Non-pigmented ciliary epithelial cell (primary cell): ENCODE data around the gene PCOLCE2.
A peak's percentile ranks its signal among the peaks of the same experiment; 100 is the strongest.

Experiments
- DNase-seq: peaks from one replicate; pipeline ENCODE4 v3.0.0-alpha.2; 2010; ENCODE audit warnings: low read depth

PCOLCE2 gene

DNA sequence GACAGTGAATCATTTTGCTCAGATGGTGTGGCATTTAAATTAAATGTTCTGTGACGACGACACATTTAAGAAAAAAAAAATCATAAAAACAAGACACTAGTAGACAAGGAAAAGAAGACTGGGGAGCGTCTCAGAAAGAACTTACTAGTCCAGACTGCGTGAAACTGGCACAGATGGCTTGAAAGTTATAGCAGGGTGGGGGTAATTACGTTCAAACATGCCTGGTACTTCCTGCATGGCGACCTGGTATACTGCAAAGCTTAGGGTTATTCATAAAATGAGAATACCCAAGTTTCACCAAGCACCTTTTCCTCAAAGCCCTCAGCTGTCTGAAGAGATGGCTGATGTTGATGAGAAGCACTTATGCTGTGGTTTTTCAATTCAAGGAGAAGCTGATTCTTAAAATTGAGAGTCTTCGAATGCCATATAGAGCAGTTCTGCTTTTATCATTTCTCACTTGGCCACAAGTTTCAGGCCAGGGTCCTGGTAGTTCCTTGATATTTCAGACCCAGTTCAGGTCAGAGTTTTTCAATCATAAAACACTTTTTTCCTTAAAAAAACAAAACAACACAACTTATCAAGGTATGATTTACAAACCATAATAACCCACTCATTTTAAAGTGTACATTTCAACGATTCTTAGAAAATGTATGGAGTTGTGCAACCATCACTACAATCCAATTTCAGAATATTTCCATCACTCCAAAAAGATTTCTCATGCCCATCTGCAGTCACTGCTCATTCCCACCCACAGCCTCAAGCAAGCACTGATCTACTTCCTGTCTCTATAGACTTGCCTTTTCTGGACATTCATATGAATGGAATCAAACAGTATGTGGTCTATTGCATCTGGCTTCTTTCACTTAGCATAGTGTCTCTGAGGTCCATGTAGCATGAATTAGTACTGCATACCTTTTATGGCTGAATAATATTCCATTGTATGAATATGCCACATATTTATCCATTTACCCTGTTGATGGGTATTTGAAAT, 24.7 kb downstream of the PCOLCE2 start:
- DNase-seq: no peak

DNA sequence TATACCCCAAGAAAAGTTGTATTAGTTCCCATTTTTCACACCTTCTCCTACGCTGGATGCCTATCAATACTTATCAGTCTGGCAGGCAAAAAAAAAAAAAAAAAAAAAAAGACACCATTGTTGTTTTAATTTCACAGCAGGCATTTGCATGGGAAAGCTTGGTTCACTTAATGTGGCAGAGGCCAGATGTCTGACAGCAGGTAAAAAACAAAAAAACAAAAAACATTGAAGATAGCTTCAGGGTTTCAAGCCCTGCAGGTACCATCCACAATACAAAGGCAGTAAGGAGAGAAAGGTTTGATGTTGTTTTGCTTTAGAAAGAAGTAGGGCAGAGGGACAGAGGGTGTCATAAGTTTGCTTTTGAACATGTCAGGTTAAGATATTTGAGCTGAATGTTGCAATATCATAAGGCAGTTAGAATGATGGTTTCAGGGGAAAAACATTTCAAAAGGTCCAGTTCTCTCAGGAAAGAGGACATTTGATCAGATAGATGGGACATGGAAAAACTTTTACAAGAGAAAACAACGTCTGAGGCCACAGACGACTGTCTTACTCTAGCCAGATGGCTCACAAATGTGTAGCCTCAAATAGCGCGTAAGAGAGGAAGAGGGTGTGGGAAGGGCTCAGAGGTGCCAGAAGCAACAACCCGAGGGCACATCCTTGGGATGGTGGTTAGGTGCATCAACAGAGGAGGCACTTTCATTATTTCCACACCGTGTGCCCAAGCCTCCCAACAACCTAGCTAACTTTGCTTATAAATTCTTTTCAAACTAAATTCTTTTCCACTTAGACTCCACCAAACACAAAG, 25.7 kb downstream of the PCOLCE2 start:
- no peak for DNase-seq

DNA sequence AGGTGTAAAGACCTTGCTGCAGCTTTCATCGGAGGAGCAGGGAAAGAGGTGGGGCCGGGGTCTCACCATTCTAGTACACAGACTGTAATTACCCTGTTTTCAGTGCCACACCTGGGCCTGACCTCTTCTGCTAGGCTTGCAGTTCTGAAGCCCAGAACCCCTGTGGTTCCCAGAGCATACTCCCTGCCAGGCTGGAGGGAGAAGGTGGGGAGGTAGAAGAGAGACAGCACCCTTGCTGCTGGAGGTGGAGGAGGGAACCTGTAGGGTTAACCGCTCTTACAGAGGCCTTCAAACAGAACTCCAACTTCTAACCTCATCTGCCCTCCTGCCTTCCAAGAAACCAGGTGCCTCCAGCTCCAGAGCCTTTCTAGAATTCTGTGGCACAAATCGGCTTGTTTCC, 27.0 kb downstream of the PCOLCE2 start:
- no peak for DNase-seq

DNA sequence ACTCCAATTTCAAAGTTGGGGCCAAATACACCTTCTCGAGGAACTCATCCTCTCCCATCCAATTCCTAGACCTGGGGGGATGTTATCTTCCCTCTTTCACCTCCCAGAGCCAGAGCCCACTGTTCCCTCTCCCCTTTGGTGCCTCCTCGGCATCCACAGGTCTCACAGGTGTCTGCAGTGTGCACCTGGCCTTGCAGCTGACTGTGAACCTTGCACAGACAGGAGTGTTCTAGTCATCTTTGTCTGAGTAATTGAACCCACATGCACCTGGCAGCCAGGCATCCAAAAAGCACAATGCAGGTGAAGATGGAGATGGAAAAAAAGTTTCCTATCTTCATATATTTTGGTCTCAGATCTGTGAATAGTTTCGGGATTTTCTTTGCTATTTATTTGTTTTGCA, 30.8 kb downstream of the PCOLCE2 start:
- DNase-seq: no peak

DNA sequence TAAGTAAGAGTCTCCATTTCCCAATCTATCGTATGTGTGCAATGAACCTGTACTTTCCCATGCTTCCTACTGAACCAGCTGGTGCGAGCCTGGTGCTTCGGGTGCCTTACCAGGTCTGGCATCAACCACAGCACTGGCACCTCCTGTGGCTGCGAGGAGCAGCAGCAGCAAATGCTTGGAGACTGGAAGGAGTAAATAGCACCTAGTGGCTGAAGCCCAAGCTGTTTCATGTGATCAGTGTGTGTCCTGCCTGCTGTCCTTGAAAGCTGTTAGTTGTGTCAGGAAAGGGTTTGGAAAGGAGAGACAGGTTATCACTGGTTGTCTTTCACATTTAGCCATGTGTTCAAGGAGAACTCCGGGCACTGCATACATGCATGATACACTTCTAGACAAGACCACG, 31.8 kb downstream of the PCOLCE2 start:
- no peak for DNase-seq

DNA sequence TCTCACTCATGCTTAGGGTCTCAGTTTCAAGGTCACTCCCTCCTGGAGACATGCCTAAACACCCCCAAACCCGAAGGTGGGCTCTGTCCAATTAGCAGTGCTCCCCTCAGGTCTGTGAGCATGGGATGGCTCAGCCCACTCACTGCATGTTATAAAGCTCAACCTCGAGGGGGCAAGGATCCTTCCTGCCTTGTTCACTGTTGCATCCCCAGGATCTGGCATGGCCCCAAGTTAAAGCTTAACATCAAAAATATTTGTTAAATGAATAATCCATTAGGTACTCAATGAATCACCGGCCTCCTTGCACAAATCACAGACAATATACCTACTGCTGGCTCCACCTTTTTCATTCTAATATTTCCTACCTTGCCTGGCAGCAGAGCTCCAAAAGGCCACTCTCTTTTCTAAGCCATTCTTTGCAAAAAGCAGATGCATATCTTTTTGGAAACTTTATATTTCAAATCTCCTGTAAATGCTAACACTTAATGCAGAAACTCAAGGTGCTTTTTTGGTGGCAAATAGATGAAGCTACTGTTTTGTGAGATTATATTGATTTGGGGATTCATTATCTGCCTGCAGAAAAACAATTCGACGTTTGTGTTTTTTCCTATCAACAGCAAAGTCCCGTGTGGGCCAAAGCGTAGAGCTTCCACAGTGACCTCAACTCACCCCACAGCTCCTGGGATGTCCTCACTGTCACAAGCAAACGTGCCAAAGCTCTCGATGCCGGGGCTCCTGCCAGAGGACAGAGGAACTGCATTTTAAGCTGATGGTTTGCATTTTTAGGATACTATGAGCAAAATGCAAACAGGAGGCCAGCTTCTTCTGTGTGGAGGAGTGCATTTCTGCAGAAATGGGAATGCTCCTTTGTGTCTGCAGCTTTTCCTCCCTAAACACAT, 35.4 kb downstream of the PCOLCE2 start:
- DNase-seq: peak; percentile 44

DNA sequence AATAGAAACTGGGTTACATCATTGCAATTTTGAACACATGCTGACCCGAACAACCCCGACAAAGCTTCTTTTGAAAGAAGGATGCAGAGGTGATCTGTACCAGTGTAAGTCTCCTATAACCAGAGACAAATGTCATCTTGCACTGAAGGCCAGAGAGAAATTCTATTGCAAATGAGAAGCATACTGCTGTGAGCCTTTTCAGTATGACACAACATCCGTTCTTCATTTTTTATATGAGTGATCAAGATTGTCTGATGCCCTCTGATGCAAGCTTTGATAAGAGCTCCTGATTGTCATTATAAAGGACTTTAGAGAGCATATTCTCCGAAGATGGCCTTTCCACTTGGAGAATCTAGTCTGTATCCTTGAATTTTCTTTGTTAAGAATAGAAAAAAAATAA, 36.9 kb downstream of the PCOLCE2 start:
- DNase-seq: no peak

DNA sequence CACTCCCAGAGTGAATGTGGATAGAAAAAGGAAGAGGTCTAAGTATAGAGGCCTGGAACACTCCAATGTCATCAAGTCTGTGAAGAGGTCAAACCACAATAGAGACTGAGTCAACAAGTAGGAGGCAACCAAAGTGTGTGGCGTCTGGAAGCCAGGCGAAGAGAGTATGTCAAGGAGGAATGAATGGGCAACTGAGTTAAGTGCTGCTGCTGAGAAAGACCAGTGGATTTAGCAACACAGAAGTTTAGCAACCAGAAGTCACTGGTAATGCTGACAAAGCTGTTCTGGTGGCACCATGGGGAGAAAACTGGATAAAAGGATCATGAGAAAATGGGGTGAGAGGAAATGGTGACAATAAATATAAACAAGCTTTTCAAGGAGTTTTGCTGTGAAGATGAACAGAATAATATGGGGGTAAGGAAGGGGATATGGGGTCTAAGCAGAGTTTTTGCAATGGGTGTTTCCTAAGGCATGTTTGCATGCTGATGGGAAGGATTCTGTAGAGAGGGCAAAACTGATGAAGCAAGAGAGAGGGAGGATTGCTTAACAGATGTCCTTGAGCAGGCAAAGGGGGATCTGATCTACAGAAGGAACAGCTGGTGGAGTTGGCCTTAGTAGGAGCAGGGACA, 38.4 kb downstream of the PCOLCE2 start:
- peak; percentile 89 for DNase-seq

DNA sequence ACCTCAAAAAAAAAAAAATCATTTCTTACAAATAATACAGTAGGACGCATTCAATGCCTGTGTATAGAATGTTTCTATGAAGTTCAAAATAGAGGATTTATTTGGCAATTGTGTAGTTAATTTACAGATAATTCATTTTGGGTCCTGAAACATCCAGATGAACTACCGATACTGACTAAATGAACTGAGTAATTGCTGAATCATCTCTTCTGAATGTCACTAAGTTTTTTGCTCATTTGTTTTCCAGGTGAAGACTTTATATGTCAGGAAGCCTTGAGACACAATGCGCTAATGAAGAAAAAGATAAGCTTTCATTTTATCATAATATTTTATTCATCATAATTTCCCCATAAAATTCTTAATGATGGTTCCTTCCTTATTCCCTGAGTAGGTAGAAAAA, 39.7 kb downstream of the PCOLCE2 start:
- no peak for DNase-seq

DNA sequence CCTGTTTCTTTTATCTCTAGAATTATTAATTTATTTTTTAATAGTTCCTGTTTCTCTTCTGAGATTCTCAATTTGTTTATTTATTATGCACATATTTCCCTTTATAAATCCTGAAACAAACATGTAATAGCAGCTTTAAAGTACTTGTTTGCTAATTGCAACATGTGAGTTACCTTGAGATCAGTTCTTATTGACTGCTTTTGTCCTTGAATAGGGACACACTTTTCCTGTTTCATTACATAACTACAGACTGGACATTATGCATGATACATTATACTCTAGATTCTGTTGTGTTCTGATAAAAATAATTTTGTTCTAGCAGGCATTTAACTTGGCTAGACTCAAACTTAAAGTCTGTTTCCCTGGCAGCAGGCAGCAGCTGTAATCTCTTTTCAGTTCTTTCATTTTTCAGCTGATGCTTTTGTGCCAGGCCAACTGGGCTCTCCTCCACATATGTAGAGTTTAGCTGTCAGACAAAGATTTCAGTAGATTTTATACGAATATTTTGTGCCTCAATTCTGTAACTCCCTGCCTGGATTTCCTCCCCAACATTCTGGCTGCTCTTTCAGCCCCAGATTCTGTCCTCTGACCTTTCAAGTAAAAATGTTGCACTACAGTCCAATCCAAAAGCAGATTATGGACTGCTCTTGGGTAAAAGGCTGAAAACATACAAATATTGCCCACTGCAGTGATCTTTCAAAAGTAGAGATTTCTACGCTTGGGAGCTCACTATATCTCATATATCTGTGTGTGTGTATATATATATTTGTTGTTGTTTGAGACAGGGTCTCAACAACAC, 41.9 kb downstream of the PCOLCE2 start:
- DNase-seq: no peak

GRCh38 chr3:142844339-142844977, 44.4 kb downstream of the PCOLCE2 start:
- DNase-seq: peak; percentile 30

GRCh38 chr3:142839831-142840230, 49.1 kb downstream of the PCOLCE2 start:
- DNase-seq: no peak

GRCh38 chr3:142837526-142837925, 51.4 kb downstream of the PCOLCE2 start:
- DNase-seq: no peak

DNA sequence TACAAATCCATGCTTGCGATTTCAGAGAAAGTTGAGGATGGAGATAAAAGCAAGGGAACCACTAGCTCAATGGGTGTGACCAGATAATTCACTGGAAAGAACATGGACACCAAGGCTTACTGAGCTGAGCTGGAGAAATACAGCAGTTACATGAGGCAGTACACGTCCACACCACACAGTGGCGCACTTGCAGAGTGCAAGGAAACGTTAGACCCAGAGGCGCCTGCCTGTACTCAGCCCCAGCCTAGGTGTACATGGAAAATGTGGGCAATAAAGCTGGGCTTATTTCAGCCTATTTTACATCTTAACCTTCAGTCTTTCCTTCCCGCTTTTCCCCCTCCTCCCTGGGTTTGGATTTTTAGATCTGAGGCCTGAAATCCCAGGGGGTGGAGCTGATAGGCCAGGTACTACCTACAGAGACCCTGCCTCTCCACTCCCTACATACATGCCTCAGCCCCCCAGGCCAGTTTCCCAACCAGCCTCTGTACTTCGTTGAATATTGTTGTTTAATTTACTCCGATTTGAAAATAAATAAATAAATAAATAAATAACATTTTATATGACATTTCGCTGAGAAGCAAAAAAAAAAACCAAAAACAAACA, 60.1 kb downstream of the PCOLCE2 start:
- peak; percentile 41 for DNase-seq

DNA sequence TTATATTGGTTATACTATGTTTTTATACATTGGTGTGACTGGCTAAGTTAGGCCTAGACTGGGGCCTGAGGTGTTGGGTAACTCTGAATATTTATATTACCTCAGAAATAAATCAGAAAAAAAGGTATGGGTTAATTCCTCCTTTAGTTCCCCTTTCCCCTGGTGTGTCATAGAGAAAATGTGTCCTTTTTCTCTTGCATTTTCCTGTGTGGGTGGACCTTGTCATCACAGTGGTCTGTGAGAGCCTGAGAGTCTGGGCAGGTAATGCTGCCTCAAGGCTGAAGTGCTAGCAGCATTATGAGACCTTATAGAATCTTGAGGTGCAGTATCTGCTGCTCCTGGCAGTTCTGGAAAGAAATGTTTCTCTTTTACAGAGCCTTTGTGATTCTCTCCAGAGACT, 69.7 kb downstream of the PCOLCE2 start:
- no peak for DNase-seq

DNA sequence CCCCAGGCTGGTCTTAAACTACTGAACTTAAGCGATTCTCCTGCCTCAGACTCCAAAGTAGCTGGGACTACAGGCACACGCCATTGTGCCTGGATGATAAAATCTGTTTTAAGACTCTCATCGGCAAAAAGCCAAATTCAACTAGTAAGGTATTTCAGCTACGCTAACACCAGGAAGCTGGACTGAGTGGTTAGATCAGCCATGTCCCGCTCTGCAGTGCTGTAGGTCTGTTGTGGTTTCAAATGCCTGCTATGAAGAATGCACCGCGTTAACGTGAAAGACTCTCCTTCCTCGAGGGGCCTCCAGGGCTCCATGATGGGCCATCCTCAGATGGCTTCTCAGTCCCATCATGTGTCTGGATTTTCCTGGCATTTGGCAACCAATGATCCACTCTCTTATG, 70.2 kb downstream of the PCOLCE2 start:
- DNase-seq: peak; percentile 28

GRCh38 chr3:142817897-142818296, 71.0 kb downstream of the PCOLCE2 start:
- no peak for DNase-seq

DNA sequence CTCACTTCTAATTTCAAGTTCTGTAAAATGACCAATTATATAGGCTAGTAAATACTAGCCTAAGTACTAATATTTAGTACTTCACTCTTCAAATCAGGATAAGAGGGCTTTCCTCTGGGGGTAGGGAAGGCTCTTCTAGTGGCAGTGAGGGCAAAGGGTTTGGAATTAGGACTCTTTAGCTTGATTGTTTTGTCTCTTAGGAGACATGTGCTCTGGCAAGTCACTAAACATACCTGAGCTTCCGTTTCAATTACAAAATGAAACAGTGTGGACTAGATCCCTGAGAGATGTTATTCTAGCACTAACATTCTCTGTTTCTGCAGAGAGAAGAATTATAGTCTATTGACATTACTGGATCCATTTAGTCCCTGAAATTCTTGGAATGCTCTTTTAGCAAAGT, 71.5 kb downstream of the PCOLCE2 start:
- no peak for DNase-seq

GRCh38 chr3:142815803-142816202, 73.1 kb downstream of the PCOLCE2 start:
- DNase-seq: no peak

DNA sequence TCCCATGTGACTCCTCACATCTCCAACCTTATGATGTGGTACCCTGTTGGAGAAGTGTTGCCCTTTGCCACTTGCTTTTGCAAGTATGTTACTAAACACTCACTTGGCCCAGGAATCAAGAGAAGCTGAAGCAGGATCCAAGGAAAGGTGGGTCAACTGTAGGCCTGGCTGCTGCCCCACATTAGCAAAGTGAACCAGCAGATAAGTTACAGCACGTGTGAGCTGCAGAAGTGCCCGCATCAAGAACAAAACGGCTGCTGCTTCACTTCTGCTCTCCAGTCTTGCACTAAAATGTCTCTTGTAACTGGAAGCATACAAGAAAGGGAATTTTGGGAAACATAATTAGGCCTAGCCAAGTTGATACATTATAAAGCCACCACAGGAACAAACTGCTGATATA, 79.6 kb downstream of the PCOLCE2 start:
- DNase-seq: no peak
